ENCODE data around the gene ADAM12. TPM values are rescaled to one million over a fixed set of nuclear protein-coding genes. Genes with fewer than 3 reads are reported as not detected.

ADAM12 gene
- total and polyA plus RNA-seq, 2 of the 13 experiments (the other 11 are each of a cell fraction or from before 2014, with no cell fraction given), result not detected

DNA sequence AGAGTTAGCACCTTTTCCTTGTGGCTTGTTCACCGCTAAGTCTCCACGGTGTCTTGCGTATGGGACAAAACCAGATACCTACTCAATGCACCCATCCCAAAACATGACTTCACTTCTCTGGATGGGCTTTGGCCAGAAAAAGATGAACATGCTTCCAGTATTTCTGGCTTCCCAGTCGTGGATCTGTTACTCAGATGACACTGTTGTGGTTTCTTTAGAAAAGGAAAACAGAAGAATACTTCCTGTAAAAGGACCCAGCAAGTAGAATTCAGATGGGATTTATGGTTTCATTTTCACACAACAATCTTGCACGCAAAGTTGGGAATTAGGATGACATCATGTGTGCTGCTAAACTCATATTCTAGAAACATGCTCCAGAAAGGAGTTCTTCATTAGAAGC lies 216.7 kb downstream of the ADAM12 start:
- CTCF ChIA-PET (ENCODE audit: low intra/inter-chr PET ratio, low total read pairs), result no interaction called here
- DNase-seq (ENCODE audit: low spot score) (no peak), ATAC-seq (no peak), FAIRE-seq (no peak)
- POLR2A ChIA-PET, result no interaction called here
- H3K4me2 ChIP-seq (ENCODE audit: low read depth, low read length), result no peak overlapping the region
- H2AFZ ChIP-seq (ENCODE audit: low read length), result no peak overlapping the region
- no peak for TF ChIP-seq REXO4 (CRISPR knock-in tag; IDR thresholded peaks at IDR 0.05; ENCODE audit: borderline replicate concordance)
- peak; percentile 53 for TF ChIP-seq ATF7 (IDR thresholded peaks at IDR 0.05)
- no peak for TF ChIP-seq ATF7 (CRISPR knock-in tag; IDR thresholded peaks at IDR 0.05)
- TF ChIP-seq GTF3A (CRISPR knock-in tag; conservative IDR thresholded peaks at IDR 0.05), result no peak
- TF ChIP-seq ELK4 (CRISPR knock-in tag; IDR thresholded peaks at IDR 0.05; ENCODE audit: borderline replicate concordance), result no peak
- TF ChIP-seq ZNF746 (CRISPR knock-in tag; IDR thresholded peaks at IDR 0.05), result no peak
- no peak for TF ChIP-seq HIVEP1 (CRISPR knock-in tag; IDR thresholded peaks at IDR 0.05)
- no peak overlapping the region for H3K27ac ChIP-seq (ENCODE audit: extremely low read length, insufficient read depth, low read length)
- intact Hi-C loops (cut with micrococcal nuclease; ENCODE audit: unreplicated experiment) (no loop called here), in situ Hi-C loops (cut with HindIII; ENCODE audit: extremely low pct_ligation_motif_present, low pct_unique_long_range_greater_than_20kb) (no loop called here)
- no TSS peak for BruUV-seq (replicated peaks)
- H3K9ac ChIP-seq (ENCODE audit: insufficient read depth, low read depth, low read length), result no peak overlapping the region
- H3K4me1 ChIP-seq (ENCODE audit: insufficient read depth, low read length), result peaks cover 7% of the 10 kb centered on the region; the same call in 1 of the 2 replicates
- H3K36me3 ChIP-seq (replicated peaks in 1 of 2; ENCODE audit: control insufficient read depth in 1 of 2, insufficient read depth in 2 of 2, low read length in 2 of 2), result no peaks in the 10 kb centered on the region
- 66% methylated on average over 5 of the region's 5 CpGs for WGBS (ENCODE audit: low lambda C conversion rate)
- no peaks in the 10 kb centered on the region for H4K20me1 ChIP-seq (ENCODE audit: insufficient read depth, low read length)
- H3K4me3 ChIP-seq (replicated peaks in 1 of 3; ENCODE audit: insufficient read depth in 1 of 3, low read depth in 2 of 3, low read length in 3 of 3), result no peak overlapping the region
- H3K9me3 ChIP-seq (ENCODE audit: low read length), result no peaks in the 10 kb centered on the region
- H3K27me3 ChIP-seq (ENCODE audit: control insufficient read depth in 1 of 2, insufficient read depth in 2 of 2, low read length in 2 of 2), result peaks cover 0 to 19% of the 10 kb centered on the region in 2 experiments; a peak in 3 of 5 replicates
- no peaks in the 10 kb centered on the region for H3K79me2 ChIP-seq (ENCODE audit: insufficient read depth, low read length)

DNA sequence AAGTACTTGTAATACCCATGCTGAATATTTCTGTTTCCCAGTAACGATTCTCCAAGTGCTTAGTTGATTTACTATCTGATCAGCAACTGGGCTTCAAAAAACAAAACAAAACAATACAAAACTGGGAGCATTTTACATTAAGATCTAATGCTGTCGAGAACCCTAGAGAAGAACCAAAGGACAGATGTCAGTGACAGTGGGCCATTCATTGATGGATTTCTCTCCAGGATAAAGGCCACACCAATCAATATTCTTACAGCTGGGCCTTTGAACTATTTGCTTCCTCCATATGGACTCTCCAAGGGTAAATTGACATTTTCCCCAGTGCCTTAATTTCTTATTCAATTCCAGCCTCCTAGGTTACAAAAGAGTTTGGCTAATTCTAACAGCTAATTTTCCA lies 217.5 kb downstream of the ADAM12 start:
- Histone ChIP-seq H3K9ac (ENCODE audit: insufficient read depth, low read depth, low read length) (no peak overlapping the region), H3K79me2 (ENCODE audit: insufficient read depth, low read length) (no peaks in the 10 kb centered on the region), H3K36me3 (replicated peaks in 1 of 2; ENCODE audit: control insufficient read depth in 1 of 2, insufficient read depth in 2 of 2, low read length in 2 of 2) (no peaks in the 10 kb centered on the region), H3K4me2 (ENCODE audit: low read depth, low read length) (no peak overlapping the region), H3K27me3 (ENCODE audit: control insufficient read depth in 1 of 2, insufficient read depth in 2 of 2, low read length in 2 of 2) (peaks cover 0 to 19% of the 10 kb centered on the region in 2 experiments; a peak in 3 of 5 replicates), H3K27ac (ENCODE audit: extremely low read length, insufficient read depth, low read length) (no peak overlapping the region), H2AFZ (ENCODE audit: low read length) (no peak overlapping the region), H3K4me1 (ENCODE audit: insufficient read depth, low read length) (peaks cover 4% of the 10 kb centered on the region; the same call in 1 of the 2 replicates), H4K20me1 (ENCODE audit: insufficient read depth, low read length) (no peaks in the 10 kb centered on the region), H3K9me3 (ENCODE audit: low read length) (no peaks in the 10 kb centered on the region), H3K4me3 (replicated peaks in 1 of 3; ENCODE audit: insufficient read depth in 1 of 3, low read depth in 2 of 3, low read length in 3 of 3) (no peak overlapping the region)
- ChIA-PET POLR2A (no interaction called here), CTCF (ENCODE audit: low intra/inter-chr PET ratio, low total read pairs) (no interaction called here)
- in situ Hi-C loops (cut with HindIII; ENCODE audit: extremely low pct_ligation_motif_present, low pct_unique_long_range_greater_than_20kb), result no loop called here
- intact Hi-C loops (cut with micrococcal nuclease; ENCODE audit: unreplicated experiment), result no loop called here
- no peak for ATAC-seq
- DNase-seq (ENCODE audit: low spot score), result no peak
- BruUV-seq (replicated peaks), result no TSS peak
- 2% methylated on average over 2 of the region's 2 CpGs for WGBS (ENCODE audit: low lambda C conversion rate)
- no peak for FAIRE-seq
- TF ChIP-seq, protein P1, sequence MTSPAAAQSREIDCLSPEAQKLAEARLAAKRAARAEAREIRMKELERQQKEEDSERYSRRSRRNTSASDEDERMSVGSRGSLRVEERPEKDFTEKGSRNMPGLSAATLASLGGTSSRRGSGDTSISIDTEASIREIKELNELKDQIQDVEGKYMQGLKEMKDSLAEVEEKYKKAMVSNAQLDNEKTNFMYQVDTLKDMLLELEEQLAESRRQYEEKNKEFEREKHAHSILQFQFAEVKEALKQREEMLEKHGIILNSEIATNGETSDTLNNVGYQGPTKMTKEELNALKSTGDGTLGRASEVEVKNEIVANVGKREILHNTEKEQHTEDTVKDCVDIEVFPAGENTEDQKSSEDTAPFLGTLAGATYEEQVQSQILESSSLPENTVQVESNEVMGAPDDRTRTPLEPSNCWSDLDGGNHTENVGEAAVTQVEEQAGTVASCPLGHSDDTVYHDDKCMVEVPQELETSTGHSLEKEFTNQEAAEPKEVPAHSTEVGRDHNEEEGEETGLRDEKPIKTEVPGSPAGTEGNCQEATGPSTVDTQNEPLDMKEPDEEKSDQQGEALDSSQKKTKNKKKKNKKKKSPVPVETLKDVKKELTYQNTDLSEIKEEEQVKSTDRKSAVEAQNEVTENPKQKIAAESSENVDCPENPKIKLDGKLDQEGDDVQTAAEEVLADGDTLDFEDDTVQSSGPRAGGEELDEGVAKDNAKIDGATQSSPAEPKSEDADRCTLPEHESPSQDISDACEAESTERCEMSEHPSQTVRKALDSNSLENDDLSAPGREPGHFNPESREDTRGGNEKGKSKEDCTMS (CRISPR knock-in tag; conservative IDR thresholded peaks at IDR 0.05), result no peak
- no peak for TF ChIP-seq ETV6 (CRISPR knock-in tag; conservative IDR thresholded peaks at IDR 0.05)
